A673 (cell line): ENCODE results near the gene CAPN10.

ENCODE experiments used
- EZH2 ChIP-seq: fragments of 200-600 bp; sonication (generic); IDR thresholded peaks from 2 replicates; pipeline ENCODE4 v1.6.1; 2017; ENCODE audit warnings: borderline replicate concordance, low read depth, mild to moderate bottlenecking, mixed read lengths, antibody characterized with exemption, low read length; ENCODE audit not compliant: poor library complexity, severe bottlenecking
- TF ChIP-seq, protein P1 (sequence below): fragments of 300-800, 200-600 bp; sonication (generic); conservative IDR thresholded peaks from 2 replicates; pipeline ENCODE4 v1.5.1; 2017; ENCODE audit warnings: low read depth, mild to moderate bottlenecking, antibody characterized with exemption, low read length, moderate library complexity, mixed read lengths

DNA sequence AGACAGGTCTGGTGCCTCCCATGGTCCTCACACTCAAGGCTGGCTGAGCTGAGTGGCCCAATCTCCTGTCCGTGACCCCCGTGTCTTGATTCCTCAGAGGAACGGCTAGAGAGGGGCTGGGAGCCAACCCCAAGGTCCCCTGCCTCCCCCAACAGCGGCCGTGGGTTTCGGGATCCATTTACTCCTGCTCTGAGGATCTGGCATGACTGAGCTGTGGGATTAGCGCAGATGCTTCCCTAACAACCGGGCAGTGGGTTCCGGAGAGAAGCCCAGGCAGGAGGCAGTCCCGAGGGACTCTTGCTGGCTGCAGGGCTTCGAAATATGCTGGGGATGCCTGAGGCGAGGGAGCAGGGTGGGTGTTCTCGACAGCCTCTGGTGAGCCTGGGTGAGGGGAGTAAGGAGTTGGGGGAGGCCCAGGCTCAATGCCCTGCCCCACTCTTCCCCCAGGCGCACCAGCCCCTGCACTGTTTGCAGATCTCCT is 57.7 kb downstream of the CAPN10 start:
- TF ChIP-seq, protein P1, sequence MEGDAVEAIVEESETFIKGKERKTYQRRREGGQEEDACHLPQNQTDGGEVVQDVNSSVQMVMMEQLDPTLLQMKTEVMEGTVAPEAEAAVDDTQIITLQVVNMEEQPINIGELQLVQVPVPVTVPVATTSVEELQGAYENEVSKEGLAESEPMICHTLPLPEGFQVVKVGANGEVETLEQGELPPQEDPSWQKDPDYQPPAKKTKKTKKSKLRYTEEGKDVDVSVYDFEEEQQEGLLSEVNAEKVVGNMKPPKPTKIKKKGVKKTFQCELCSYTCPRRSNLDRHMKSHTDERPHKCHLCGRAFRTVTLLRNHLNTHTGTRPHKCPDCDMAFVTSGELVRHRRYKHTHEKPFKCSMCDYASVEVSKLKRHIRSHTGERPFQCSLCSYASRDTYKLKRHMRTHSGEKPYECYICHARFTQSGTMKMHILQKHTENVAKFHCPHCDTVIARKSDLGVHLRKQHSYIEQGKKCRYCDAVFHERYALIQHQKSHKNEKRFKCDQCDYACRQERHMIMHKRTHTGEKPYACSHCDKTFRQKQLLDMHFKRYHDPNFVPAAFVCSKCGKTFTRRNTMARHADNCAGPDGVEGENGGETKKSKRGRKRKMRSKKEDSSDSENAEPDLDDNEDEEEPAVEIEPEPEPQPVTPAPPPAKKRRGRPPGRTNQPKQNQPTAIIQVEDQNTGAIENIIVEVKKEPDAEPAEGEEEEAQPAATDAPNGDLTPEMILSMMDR, result no peak
- no peak for TF ChIP-seq EZH2
